Heart left ventricle (tissue), 16 donors: ENCODE results near the gene SLC43A3. TPM values are rescaled to one million over a fixed set of nuclear protein-coding genes. Genes with fewer than 3 reads are reported as not detected.

Experiments used
- ATAC-seq, 4 donors: fragments of 200-7000 bp; cut with Tn5 transposase; one replicate each; pipeline ENCODE4 v1.9.1; 2020 to 2022; ENCODE audit warnings: moderate library complexity in 4 of 4, mild to moderate bottlenecking in 3 of 4, moderate number of reproducible peaks in 1 of 4
- DNase-seq, 5 donors: peaks; one replicate each; pipeline ENCODE4 v3.0.0-alpha.2; 2020
- H3K27ac ChIP-seq, 12 donors: fragments of 200-600 bp; sonication (generic) in 4 of 12; one replicate each; pipeline versions ENCODE4 v1.5.0 to v1.8.0; 2016 to 2022; ENCODE audit warnings: mild to moderate bottlenecking in 2 of 12
- H3K27me3 ChIP-seq, 9 donors: fragments of 200-600 bp; sonication (generic) in 2 of 9; one replicate each; pipeline versions ENCODE4 v1.5.1 to v1.8.0; 2016 to 2022; ENCODE audit warnings: mild to moderate bottlenecking in 3 of 9
- H3K36me3 ChIP-seq, 9 donors: fragments of 200-600 bp; sonication (generic) in 2 of 9; one replicate each; pipeline versions ENCODE4 v1.5.0 to v1.8.0; 2018 to 2022; ENCODE audit warnings: mild to moderate bottlenecking in 2 of 9
- H3K4me1 ChIP-seq, 12 donors: fragments of 200-600 bp; sonication (generic) in 4 of 12; one replicate each; pipeline versions ENCODE4 v1.5.0 to v1.8.0; 2016 to 2022; ENCODE audit warnings: mild to moderate bottlenecking in 3 of 12
- H3K4me3 ChIP-seq, 12 donors: fragments of 200-600 bp; sonication (generic) in 4 of 12; one replicate each; pipeline versions ENCODE4 v1.5.0 to v1.8.0; 2017 to 2022; ENCODE audit warnings: mild to moderate bottlenecking in 9 of 12, moderate library complexity in 4 of 12
- H3K9me3 ChIP-seq, 12 donors: fragments of 200-600 bp; sonication (generic) in 4 of 12; one replicate each; pipeline versions ENCODE4 v1.5.0 to v1.8.0; 2016 to 2022; ENCODE audit warnings: mild to moderate bottlenecking in 1 of 12
- POLR2A ChIP-seq, 2 donors: fragments of 450-650 bp; IDR thresholded peaks; one replicate each; pipeline ENCODE4 v1.6.1; 2017; ENCODE audit warnings: antibody characterized with exemption in 2 of 2, mild to moderate bottlenecking in 2 of 2, moderate library complexity in 2 of 2
- WGBS, 4 donors: extraction: QIAGEN DNeasy Blood & Tissue Kit in 2 of 4; methylation state at CpG; one replicate each; pipeline versions ENCODE4 v1.1.5 to v1.1.7; 2013 to 2018; 5-methylcytosine and 5-hydroxymethylcytosine counted together
- intact Hi-C, 10 donors: fragments of 100-400 bp; cut with DNase I; formaldehyde crosslinking; loops; one replicate each; pipeline versions ENCODE4 v1.11.1 to v1.14.2; 2022
- polyA plus RNA-seq, 2 donors: library from polyadenylated mRNA; stranded (reverse); fragments of 200-250 nt; gene quantifications; one replicate each; pipeline ENCODE4 v1.2.3, GENCODE V29; 2013
- total RNA-seq, 9 donors: library from RNA; depleted of rRNA in 2 of 9; stranded (reverse); fragments of >200 nt in 2 of 9; fragmentation: NEBNext Ultra II Directional in 3 of 9; extraction: Animal tissue kit (Norgen Biotek cat#: 25700) in 3 of 9; gene quantifications; one replicate each; pipeline versions ENCODE4 v1.1.0 to v1.2.4, GENCODE V29; 2016 to 2023
- TF ChIP-seq, protein P1 (sequence below), 12 donors: fragments of 200-600 bp; sonication (generic) in 4 of 12; IDR thresholded peaks; one replicate each; pipeline versions ENCODE4 v1.5.0 to v1.8.0; 2018 to 2022; ENCODE audit warnings: antibody characterized with exemption in 12 of 12, mild to moderate bottlenecking in 5 of 12
- donor health status: ischemic (EF 13 %, LVEDD 7.1; RV severe dilation, severe dysfunction).
- donor health status: healthy with polysubstance abuse.
- donor health status: DM: no; HTN: yes; CAD: no.
- donor health status: DM: no; HTN: no; CAD: no.
- donor health status: ischemic (EF 25% LVEDD 6.9; RV normal size, moderate dysfunction).
- donor health status: ischemic (EF 25% LVEDD 5.7; RV mildly dilated, moderate dysfunction).
- donor health status: healthy.
- donor health status: DM: yes; HTN: yes; CAD: no.
- donor health status: ischemic (EF 35%, LVEDD 5.7; RV mildly dilated, moderate dysfunction).
- donor health status: nonischemic (EF 11% LVEDD 7.7; RV severe dilation, severe dysfunction).
- donor health status: DM: yes; HTN: yes; CAD: no.
- donor health status: PGD.
- donor health status: ischemic (EF 29% LVEDD 5.4; RV normal size, mild dysfunction).
- donor health status: nonischemic (EF 23%, LVEDD 6.1; RV moderate dilation, normal function).

The SLC43A3 gene
- total and polyA plus RNA-seq, 11 donors: 13.5 to 56.9 (median 23.6) TPM

DNA sequence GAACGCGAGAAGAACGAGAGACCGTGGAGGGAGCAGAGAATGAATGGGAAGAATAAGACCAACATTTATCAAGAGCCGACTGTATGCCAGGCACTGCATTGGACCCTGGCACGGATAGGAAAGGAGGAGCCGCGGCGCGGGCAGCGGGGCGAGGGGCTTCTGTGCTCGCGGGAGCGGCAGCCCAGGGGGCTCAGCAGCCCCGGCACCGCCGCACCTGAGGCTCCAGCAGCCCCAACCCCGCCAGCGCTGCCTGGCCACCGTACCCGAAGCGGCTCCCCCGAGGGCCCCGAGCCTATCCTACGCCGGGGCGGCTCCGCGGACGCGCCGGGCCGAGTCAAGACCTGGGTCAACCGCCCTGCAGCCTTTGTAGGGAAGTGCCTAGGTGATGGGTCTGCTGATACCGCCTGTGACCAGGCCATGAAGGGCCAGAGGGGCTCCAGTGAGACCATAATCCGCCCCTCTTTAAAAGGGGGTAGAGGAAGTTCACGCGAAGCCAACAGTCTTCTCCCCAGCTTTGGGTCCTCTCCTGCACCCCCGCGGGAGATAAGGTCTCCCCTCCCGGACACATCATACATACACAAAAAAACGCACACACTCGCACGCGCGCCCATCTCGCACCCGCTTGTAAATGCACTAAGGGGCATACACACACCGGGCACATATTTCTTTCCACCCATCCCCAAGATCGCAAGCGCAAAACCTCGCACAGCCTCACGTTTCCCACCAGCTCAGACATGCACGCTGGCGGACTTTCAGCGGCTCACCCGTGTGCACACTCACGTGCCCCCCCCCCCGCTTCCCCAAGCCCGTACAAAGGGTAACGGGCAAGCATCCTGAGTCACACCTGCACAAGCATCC is 32.5 kb upstream of the SLC43A3 start:
- Histone ChIP-seq H3K27me3 (peaks cover 9 to 55% (median 32%) of the 10 kb centered on the region in 9 donors), H3K4me1 (peaks cover 3 to 43% (median 25%) of the 10 kb centered on the region in 12 donors), H3K9me3 (no peaks in the 10 kb centered on the region), H3K4me3 (peak overlapping the region; percentile 11 to 61 (median 54)), H3K27ac (peak overlapping the region in 1 of 12 donors; percentile 46), H3K36me3 (no peaks in the 10 kb centered on the region)
- TF ChIP-seq POLR2A (IDR thresholded peaks at IDR 0.05): no peak
- TF ChIP-seq, protein P1, sequence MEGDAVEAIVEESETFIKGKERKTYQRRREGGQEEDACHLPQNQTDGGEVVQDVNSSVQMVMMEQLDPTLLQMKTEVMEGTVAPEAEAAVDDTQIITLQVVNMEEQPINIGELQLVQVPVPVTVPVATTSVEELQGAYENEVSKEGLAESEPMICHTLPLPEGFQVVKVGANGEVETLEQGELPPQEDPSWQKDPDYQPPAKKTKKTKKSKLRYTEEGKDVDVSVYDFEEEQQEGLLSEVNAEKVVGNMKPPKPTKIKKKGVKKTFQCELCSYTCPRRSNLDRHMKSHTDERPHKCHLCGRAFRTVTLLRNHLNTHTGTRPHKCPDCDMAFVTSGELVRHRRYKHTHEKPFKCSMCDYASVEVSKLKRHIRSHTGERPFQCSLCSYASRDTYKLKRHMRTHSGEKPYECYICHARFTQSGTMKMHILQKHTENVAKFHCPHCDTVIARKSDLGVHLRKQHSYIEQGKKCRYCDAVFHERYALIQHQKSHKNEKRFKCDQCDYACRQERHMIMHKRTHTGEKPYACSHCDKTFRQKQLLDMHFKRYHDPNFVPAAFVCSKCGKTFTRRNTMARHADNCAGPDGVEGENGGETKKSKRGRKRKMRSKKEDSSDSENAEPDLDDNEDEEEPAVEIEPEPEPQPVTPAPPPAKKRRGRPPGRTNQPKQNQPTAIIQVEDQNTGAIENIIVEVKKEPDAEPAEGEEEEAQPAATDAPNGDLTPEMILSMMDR (IDR thresholded peaks at IDR 0.05): no peak
- ATAC-seq (peak in 1 of 4 donors; percentile 17), DNase-seq (no peak)
- intact Hi-C loops: loop anchor here (2.0 to 10.0 kb wide), 15 partner anchors 17 to 1065 kb away; partner anchors contain the start of gene YPEL4 (in 4 of the 10)
- 1 to 2% (median 1%) methylated on average over 41 to 62 of the region's 62 CpGs for WGBS, 4 donors

DNA sequence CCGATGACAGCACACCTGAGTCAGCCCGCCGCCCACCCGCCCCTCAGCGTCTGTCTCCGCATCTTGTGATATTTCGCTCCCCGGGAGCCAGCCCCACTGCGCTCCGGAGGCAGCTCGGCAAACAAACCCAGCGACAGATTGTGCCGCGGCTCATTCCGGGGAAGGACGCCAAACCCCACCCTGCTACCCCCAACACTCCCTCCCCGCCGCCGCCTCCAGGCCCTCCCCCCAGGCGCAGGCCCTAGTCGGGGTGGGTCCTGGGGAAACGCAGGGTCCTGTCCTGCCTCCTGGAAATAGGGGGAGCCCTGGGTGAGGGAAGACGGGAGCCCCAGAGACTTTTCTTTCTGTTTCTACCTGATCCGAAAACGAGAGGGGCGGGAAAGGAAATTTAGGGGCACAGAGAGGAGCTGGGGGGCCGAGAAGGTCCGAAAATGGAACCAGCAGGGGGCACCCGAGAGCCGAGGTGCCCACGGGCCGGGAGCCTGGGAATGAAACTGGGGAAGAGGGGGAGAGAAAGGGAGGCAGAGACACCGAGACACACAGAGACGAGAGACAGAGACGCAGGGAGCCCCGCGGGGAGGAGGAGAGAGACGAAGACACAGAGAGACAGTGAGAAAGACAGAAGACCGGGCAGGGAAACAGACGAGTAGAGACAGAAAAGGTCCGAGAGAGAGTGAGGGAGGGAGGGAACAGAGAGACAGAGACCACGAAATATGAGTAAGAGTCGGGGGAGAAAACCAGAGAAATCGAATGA is 31.7 kb upstream of the SLC43A3 start:
- Histone ChIP-seq H3K4me3 (peak overlapping the region; percentile 3 to 61 (median 54)), H3K9me3 (no peaks in the 10 kb centered on the region), H3K27ac (peak overlapping the region in 2 of 12 donors; percentile 22 to 46), H3K4me1 (peaks cover 3 to 43% (median 25%) of the 10 kb centered on the region in 12 donors), H3K36me3 (no peaks in the 10 kb centered on the region), H3K27me3 (peaks cover 9 to 50% (median 32%) of the 10 kb centered on the region in 9 donors)
- intact Hi-C loops: loop anchor here (1.0 to 10.0 kb wide), 14 partner anchors 20 to 1066 kb away; partner anchors contain the start of gene YPEL4 (in 4 of the 10)
- ATAC-seq (peak in 3 of 4 donors; percentile 16 to 64 (median 44)), DNase-seq (peak; percentile 46 to 80 (median 56))
- WGBS, 4 donors: 1 to 2% (median 1%) methylated on average over 37 to 44 of the region's 44 CpGs
- TF ChIP-seq POLR2A (IDR thresholded peaks at IDR 0.05): no peak
- TF ChIP-seq, protein P1 (IDR thresholded peaks at IDR 0.05): peak; percentile 65 to 84 (median 79)

- H3K36me3 ChIP-seq: no peaks in the 10 kb centered on the region
- intact Hi-C loops: loop anchor here (1.0 to 10.0 kb wide), 14 partner anchors 21 to 1067 kb away; partner anchors contain the start of gene YPEL4 (in 4 of the 10)
- H3K27me3 ChIP-seq: peaks cover 9 to 50% (median 32%) of the 10 kb centered on the region in 9 donors
- TF ChIP-seq POLR2A (IDR thresholded peaks at IDR 0.05): no peak
- TF ChIP-seq, protein P1 (IDR thresholded peaks at IDR 0.05): no peak
- 1 to 11% (median 5%) methylated on average over 9 to 16 of the region's 16 CpGs for WGBS, 4 donors
- ATAC-seq (no peak), DNase-seq (peak in 1 of 5 donors; percentile 25)
- peak overlapping the region in 1 of 12 donors; percentile 22 for H3K27ac ChIP-seq
- no peaks in the 10 kb centered on the region for H3K9me3 ChIP-seq
- peaks cover 3 to 43% (median 25%) of the 10 kb centered on the region in 12 donors for H3K4me1 ChIP-seq
- peak overlapping the region in 11 of 12 donors; percentile 3 to 61 (median 54) for H3K4me3 ChIP-seq
Measured at GRCh38 chr11:57458060-57458409, 31.1 kb upstream of the SLC43A3 start.
